GM12878 (cell line): Measurements from ENCODE around the gene TLL2. TPM values are rescaled to one million over a fixed set of nuclear protein-coding genes. Genes with fewer than 3 reads are reported as not detected.

Source experiments
- ASH2L ChIP-seq: fragments of 300-600, 200-600 bp; sonication (generic); IDR thresholded peaks from 2 replicates; pipeline ENCODE4 v1.6.1; 2017; ENCODE audit warnings: low read depth, mild to moderate bottlenecking, borderline replicate concordance
- BCLAF1 ChIP-seq: fragments of 450-650 bp; IDR thresholded peaks from 2 replicates; pipeline ENCODE4 v1.6.1; 2017; ENCODE audit warnings: antibody characterized with exemption, mild to moderate bottlenecking, moderate library complexity
- EP300 ChIP-seq, 2 experiments: fragments of 150-350 bp in 1 of 2; IDR thresholded peaks; 2 replicates each; pipeline ENCODE4 v1.6.1; 2011 to 2012; ENCODE audit warnings: low read depth in 2 of 2, low read length in 2 of 2, borderline replicate concordance in 1 of 2, improper control_type of control experiment in 1 of 2, inconsistent platforms in 1 of 2; ENCODE audit not compliant: control insufficient read depth in 1 of 2
- GABPA ChIP-seq: IDR thresholded peaks from 2 replicates; pipeline ENCODE4 v1.6.1; 2014; ENCODE audit warnings: antibody characterized with exemption, low read depth, mild to moderate bottlenecking, inconsistent platforms
- HDGF ChIP-seq: fragments of 450-650 bp; IDR thresholded peaks from 2 replicates; pipeline ENCODE4 v1.6.1; 2016; ENCODE audit warnings: antibody characterized with exemption
- IKZF1 ChIP-seq: fragments of 450-650 bp; conservative IDR thresholded peaks from 2 replicates; pipeline ENCODE4 v1.6.1; 2017; ENCODE audit warnings: antibody characterized with exemption, mild to moderate bottlenecking
- JUNB ChIP-seq: IDR thresholded peaks from 2 replicates; pipeline ENCODE4 v1.6.1; 2016; ENCODE audit warnings: antibody characterized with exemption, mild to moderate bottlenecking
- NKRF ChIP-seq: fragments of 450-650 bp; conservative IDR thresholded peaks from 2 replicates; pipeline ENCODE4 v1.6.1; 2017; ENCODE audit warnings: mild to moderate bottlenecking, moderate library complexity
- NRF1 ChIP-seq: conservative IDR thresholded peaks from 2 replicates; pipeline ENCODE4 v1.6.1; 2011; ENCODE audit warnings: mild to moderate bottlenecking, low read depth, low read length, improper control_type of control experiment
- SPI1 ChIP-seq: IDR thresholded peaks from 2 replicates; pipeline ENCODE4 v1.6.1; 2011; ENCODE audit warnings: low read depth, mild to moderate bottlenecking, low read length, moderate library complexity, borderline replicate concordance; ENCODE audit not compliant: insufficient read depth
- STAT1 ChIP-seq: fragments of 450-650 bp; conservative IDR thresholded peaks from 2 replicates; pipeline ENCODE4 v1.6.1; 2014; ENCODE audit warnings: antibody characterized with exemption, mild to moderate bottlenecking
- polyA plus RNA-seq, 11 experiments: library from polyadenylated mRNA; depleted of rRNA in 4 of 11; unstranded in 6 of 11; stranded (reverse) in 5 of 11; fragments of >200 nt; fragmentation: Nextera tagmentation in 4 of 11; fragmentation: Illumina TruSeq in 1 of 11; extraction: Ambion mirVana in 4 of 11; extraction: Trizol in 1 of 11; gene quantifications; 1 replicate in 1 of 11; 2 replicates in 10 of 11; pipeline versions ENCODE4 v1.2.1 to v1.2.3, GENCODE V29; 2011 to 2016; ENCODE audit warnings: inconsistent platforms in 2 of 11, missing spikeins in 2 of 11, low read depth in 1 of 11
- total RNA-seq, 4 experiments: library from RNA; depleted of rRNA in 3 of 4; stranded (reverse); fragments of >200 nt in 3 of 4; fragmentation: Illumina TruSeq in 1 of 4; extraction: Trizol in 1 of 4; gene quantifications; 2 replicates each; pipeline versions ENCODE4 v1.2.1 to v1.2.3, GENCODE V29; 2013 to 2021
- TF ChIP-seq, protein P1 (sequence below): fragments of 450-650 bp; IDR thresholded peaks from 2 replicates; pipeline ENCODE4 v1.6.1; 2014; ENCODE audit warnings: mild to moderate bottlenecking
- TF ChIP-seq, protein P2 (sequence below): IDR thresholded peaks from 2 replicates; pipeline ENCODE4 v1.6.1; 2012; ENCODE audit warnings: mild to moderate bottlenecking, low read depth, low read length
- TF ChIP-seq, protein P3 (sequence below): IDR thresholded peaks from 2 replicates; pipeline ENCODE4 v1.6.1; 2011; ENCODE audit warnings: borderline replicate concordance, low read depth, mild to moderate bottlenecking, moderate library complexity, mixed read lengths, low read length; ENCODE audit not compliant: insufficient read depth; ENCODE audit errors: extremely low read length

The TLL2 gene
- total and polyA plus RNA-seq, 10 of the 15 experiments (the other 5 are each of a cell fraction or from before 2014, with no cell fraction given), result 0.02 to 2.1 (median 0.52) TPM

- TF ChIP-seq, protein P1, sequence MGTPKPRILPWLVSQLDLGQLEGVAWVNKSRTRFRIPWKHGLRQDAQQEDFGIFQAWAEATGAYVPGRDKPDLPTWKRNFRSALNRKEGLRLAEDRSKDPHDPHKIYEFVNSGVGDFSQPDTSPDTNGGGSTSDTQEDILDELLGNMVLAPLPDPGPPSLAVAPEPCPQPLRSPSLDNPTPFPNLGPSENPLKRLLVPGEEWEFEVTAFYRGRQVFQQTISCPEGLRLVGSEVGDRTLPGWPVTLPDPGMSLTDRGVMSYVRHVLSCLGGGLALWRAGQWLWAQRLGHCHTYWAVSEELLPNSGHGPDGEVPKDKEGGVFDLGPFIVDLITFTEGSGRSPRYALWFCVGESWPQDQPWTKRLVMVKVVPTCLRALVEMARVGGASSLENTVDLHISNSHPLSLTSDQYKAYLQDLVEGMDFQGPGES, result 0 out of 2 replicates have a peak, but pooled peaks have one; percentile 40
- TF ChIP-seq EP300 (IDR thresholded peaks at IDR 0.05; ENCODE audit: borderline replicate concordance in 1 of 2, control insufficient read depth in 1 of 2, low read depth in 2 of 2, low read length in 2 of 2) (no peak), STAT1 (no peak; the same call in 1 of the 2 replicates), ASH2L (no peak), SPI1 (no peak), JUNB (no peak), IKZF1 (peak; percentile 78), NKRF (no peak), BCLAF1 (no peak), HDGF (no peak), GABPA (no peak), NRF1 (no peak)
- TF ChIP-seq, protein P2, sequence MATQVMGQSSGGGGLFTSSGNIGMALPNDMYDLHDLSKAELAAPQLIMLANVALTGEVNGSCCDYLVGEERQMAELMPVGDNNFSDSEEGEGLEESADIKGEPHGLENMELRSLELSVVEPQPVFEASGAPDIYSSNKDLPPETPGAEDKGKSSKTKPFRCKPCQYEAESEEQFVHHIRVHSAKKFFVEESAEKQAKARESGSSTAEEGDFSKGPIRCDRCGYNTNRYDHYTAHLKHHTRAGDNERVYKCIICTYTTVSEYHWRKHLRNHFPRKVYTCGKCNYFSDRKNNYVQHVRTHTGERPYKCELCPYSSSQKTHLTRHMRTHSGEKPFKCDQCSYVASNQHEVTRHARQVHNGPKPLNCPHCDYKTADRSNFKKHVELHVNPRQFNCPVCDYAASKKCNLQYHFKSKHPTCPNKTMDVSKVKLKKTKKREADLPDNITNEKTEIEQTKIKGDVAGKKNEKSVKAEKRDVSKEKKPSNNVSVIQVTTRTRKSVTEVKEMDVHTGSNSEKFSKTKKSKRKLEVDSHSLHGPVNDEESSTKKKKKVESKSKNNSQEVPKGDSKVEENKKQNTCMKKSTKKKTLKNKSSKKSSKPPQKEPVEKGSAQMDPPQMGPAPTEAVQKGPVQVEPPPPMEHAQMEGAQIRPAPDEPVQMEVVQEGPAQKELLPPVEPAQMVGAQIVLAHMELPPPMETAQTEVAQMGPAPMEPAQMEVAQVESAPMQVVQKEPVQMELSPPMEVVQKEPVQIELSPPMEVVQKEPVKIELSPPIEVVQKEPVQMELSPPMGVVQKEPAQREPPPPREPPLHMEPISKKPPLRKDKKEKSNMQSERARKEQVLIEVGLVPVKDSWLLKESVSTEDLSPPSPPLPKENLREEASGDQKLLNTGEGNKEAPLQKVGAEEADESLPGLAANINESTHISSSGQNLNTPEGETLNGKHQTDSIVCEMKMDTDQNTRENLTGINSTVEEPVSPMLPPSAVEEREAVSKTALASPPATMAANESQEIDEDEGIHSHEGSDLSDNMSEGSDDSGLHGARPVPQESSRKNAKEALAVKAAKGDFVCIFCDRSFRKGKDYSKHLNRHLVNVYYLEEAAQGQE, result no peak
- TF ChIP-seq, protein P3, sequence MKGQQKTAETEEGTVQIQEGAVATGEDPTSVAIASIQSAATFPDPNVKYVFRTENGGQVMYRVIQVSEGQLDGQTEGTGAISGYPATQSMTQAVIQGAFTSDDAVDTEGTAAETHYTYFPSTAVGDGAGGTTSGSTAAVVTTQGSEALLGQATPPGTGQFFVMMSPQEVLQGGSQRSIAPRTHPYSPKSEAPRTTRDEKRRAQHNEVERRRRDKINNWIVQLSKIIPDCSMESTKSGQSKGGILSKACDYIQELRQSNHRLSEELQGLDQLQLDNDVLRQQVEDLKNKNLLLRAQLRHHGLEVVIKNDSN, result no peak
- TF ChIP-seq, all 136 proteins: peak for 22
Observed at GRCh38 chr10:96374985-96375830, 138.5 kb downstream of the TLL2 start (continued).
